Right atrium auricular region (tissue), 2 donors: ENCODE results near the gene PROX2. TPM values are rescaled to one million over a fixed set of nuclear protein-coding genes. Genes with fewer than 3 reads are reported as not detected.

Experiments
- DNase-seq: peaks from one replicate; pipeline ENCODE4 v3.0.0-alpha.2; 2019; ENCODE audit warnings: low spot score
- H3K27ac ChIP-seq, 2 donors: fragments of 200-600 bp; sonication (generic); 1 replicate in 1 of 2; 2 replicates in 1 of 2; pipeline ENCODE4 v1.5.1; 2016 to 2019
- H3K27me3 ChIP-seq, 2 donors: fragments of 200-600 bp; sonication (generic); one replicate each; pipeline versions ENCODE4 v1.5.1 to v1.6.0; 2017 to 2019
- H3K36me3 ChIP-seq: fragments of 200-600 bp; sonication (generic); one replicate; pipeline ENCODE4 v1.5.1; 2016
- H3K4me1 ChIP-seq, 2 donors: fragments of 200-600 bp; sonication (generic); one replicate each; pipeline versions ENCODE4 v1.5.1 to v1.6.0; 2017 to 2019
- H3K4me3 ChIP-seq, 2 donors: fragments of 200-600 bp; sonication (generic); 1 replicate in 1 of 2; 2 replicates in 1 of 2; pipeline ENCODE4 v1.5.1; 2017 to 2019; ENCODE audit warnings: mild to moderate bottlenecking in 1 of 2, moderate library complexity in 1 of 2
- H3K9me3 ChIP-seq, 2 donors: fragments of 200-600 bp; sonication (generic); one replicate each; pipeline ENCODE4 v1.5.1; 2019
- total RNA-seq, 2 donors: library from RNA; depleted of rRNA; stranded (reverse); fragments of >200 nt; gene quantifications; one replicate each; pipeline ENCODE4 v1.1.0, GENCODE V29; 2016
- TF ChIP-seq, protein P1 (sequence below), 2 donors: fragments of 200-600 bp; sonication (generic); IDR thresholded peaks; one replicate each; pipeline ENCODE4 v1.5.1; 2019; ENCODE audit warnings: antibody characterized with exemption in 2 of 2

The PROX2 gene
- total RNA-seq, 2 donors from 2014 or later = not detected

DNA sequence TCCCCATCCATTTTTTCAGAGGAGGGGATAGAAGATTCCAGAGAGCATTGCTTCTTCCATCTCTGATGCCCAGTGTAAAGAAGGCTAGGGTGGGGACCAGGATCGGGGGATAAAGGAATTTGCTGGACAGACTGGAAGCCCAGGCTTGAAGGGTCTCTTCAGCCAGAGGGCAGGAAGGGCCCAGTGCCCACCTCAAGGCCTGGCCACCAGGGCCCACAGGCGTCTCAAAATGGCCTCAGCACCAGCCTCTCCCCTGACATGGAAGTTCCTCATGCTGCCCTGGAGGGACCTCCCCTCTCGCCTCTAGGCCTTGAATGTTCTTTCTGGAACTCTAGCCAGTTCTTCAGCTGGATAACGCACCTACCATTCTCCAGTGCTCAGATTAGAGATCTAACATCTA is 44.3 kb upstream of the PROX2 start:
- H3K27ac ChIP-seq = no peak overlapping the region
- H3K4me1 ChIP-seq = peaks cover 0 to 45% of the 10 kb centered on the region in 2 donors
- H3K27me3 ChIP-seq = no peaks in the 10 kb centered on the region
- no peak overlapping the region for H3K4me3 ChIP-seq
- no peaks in the 10 kb centered on the region for H3K9me3 ChIP-seq
- no peak for DNase-seq
- TF ChIP-seq, protein P1, sequence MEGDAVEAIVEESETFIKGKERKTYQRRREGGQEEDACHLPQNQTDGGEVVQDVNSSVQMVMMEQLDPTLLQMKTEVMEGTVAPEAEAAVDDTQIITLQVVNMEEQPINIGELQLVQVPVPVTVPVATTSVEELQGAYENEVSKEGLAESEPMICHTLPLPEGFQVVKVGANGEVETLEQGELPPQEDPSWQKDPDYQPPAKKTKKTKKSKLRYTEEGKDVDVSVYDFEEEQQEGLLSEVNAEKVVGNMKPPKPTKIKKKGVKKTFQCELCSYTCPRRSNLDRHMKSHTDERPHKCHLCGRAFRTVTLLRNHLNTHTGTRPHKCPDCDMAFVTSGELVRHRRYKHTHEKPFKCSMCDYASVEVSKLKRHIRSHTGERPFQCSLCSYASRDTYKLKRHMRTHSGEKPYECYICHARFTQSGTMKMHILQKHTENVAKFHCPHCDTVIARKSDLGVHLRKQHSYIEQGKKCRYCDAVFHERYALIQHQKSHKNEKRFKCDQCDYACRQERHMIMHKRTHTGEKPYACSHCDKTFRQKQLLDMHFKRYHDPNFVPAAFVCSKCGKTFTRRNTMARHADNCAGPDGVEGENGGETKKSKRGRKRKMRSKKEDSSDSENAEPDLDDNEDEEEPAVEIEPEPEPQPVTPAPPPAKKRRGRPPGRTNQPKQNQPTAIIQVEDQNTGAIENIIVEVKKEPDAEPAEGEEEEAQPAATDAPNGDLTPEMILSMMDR (IDR thresholded peaks at IDR 0.05) = no peak
- H3K36me3 ChIP-seq = no peaks in the 10 kb centered on the region

DNA sequence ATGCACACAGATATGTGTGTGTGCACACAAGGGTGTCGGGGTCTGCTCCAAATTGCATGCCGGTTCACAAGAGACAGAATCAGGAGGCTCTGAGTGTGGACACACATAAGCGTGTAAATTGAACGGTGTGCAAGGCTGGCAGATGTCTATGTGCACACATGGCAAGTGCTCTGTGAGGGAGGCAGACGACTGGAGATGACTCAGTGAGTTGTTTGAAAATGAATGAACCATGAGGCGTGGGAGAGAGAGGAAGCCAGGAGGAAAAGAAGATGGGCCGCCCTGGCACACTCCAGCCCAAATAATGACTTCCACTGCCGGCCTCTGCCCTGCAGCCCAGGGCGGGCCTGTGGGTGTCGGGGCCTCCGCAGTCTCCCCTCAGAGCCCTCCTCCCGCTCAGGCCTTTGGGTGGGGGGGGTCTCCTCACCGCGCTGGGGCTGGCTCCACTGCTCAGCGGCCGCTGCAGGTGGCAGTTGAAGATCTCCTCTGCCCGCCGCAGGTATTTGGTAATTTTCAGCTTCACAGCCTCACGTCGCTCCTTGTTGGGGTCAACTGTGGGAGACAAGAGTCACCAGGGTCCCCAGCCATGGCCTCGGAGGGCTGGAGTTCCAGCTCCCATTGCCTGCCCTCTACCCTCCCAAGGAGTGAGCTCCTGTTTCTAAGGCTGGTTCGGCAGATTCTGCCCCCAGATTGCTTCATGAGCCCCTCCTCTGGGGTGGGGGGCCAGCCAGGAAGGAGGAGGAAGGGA is 43.6 kb upstream of the PROX2 start:
- Histone ChIP-seq H3K27ac (no peak overlapping the region), H3K4me3 (no peak overlapping the region), H3K9me3 (no peaks in the 10 kb centered on the region), H3K4me1 (peaks cover 0 to 45% of the 10 kb centered on the region in 2 donors), H3K36me3 (no peaks in the 10 kb centered on the region), H3K27me3 (no peaks in the 10 kb centered on the region)
- TF ChIP-seq, protein P1 (IDR thresholded peaks at IDR 0.05) = no peak
- DNase-seq = no peak

DNA sequence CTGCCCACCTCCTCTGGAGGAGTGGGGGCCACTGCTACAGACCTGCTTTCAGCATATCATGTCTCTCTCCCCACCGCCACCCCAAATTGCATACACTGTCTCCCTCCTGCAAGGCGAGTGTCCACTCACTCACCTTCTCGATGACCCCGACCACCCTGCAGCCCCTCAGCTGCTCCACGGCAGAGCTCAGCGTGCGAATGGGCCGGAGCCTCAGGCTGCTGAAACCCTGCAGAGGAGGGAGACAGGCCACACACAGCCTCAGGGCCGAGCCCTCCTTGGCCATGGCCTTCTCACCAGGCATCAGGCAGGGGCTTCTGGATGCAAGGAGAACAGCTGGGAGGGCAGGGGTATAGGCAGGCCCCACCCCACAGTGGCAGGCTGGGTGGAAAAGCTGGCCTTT is 42.4 kb upstream of the PROX2 start:
- Histone ChIP-seq H3K4me3 (no peak overlapping the region), H3K36me3 (no peaks in the 10 kb centered on the region), H3K4me1 (peaks cover 0 to 44% of the 10 kb centered on the region in 2 donors), H3K9me3 (no peaks in the 10 kb centered on the region), H3K27me3 (no peaks in the 10 kb centered on the region), H3K27ac (peak overlapping the region; percentile 71 to 83)
- TF ChIP-seq, protein P1 (IDR thresholded peaks at IDR 0.05) = no peak
- DNase-seq = no peak

DNA sequence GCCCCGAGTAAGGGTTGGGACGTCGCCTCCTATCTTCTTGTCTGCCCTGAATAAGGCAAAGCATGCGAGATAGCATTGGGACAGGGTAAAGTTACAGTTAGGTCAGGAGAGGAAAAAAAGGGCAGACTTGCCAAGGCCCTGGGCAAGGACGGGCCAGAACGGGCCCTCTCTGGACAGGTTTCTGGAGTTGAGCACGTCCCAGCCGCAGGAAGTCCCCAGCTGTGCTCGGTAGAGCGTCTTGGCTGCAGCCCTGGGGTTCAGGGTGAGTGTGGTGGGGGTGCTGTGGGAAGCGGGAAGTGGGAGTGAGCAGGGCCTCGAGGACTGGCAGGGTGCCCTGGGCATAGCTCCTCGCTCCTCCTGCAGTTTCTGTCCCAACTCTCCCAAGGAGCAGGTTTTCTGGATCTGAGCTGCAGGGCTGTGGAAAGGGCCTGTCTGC is 41.7 kb upstream of the PROX2 start:
- H3K36me3 ChIP-seq = no peaks in the 10 kb centered on the region
- TF ChIP-seq, protein P1 (IDR thresholded peaks at IDR 0.05) = no peak
- H3K27me3 ChIP-seq = no peaks in the 10 kb centered on the region
- H3K9me3 ChIP-seq = no peaks in the 10 kb centered on the region
- peak; percentile 76 for DNase-seq
- H3K4me1 ChIP-seq = peaks cover 0 to 39% of the 10 kb centered on the region in 2 donors
- peak overlapping the region; percentile 71 to 83 for H3K27ac ChIP-seq
- H3K4me3 ChIP-seq = no peak overlapping the region

DNA sequence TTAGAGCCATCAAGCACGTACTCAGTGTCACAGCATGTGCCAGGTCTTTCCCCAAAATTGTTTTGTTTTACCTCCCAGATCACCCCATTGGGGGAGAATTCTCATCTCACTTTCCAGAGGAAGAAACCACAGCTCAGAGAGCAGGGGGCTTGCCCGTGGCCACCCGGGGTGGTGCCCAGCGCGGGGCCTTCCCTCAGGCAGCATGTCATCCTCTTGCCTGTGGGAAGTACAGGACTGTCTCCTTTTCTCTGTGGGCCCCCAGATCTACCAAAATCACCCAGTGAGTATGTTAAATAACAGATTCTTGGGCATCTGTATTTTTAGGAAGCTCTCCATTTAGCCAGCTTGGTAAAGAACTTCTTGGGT is 41.2 kb upstream of the PROX2 start:
- Histone ChIP-seq H3K4me3 (no peak overlapping the region), H3K36me3 (no peaks in the 10 kb centered on the region), H3K27me3 (no peaks in the 10 kb centered on the region), H3K27ac (peak overlapping the region; percentile 71 to 83), H3K9me3 (no peaks in the 10 kb centered on the region), H3K4me1 (peaks cover 0 to 35% of the 10 kb centered on the region in 2 donors)
- TF ChIP-seq, protein P1 (IDR thresholded peaks at IDR 0.05) = no peak
- no peak for DNase-seq

DNA sequence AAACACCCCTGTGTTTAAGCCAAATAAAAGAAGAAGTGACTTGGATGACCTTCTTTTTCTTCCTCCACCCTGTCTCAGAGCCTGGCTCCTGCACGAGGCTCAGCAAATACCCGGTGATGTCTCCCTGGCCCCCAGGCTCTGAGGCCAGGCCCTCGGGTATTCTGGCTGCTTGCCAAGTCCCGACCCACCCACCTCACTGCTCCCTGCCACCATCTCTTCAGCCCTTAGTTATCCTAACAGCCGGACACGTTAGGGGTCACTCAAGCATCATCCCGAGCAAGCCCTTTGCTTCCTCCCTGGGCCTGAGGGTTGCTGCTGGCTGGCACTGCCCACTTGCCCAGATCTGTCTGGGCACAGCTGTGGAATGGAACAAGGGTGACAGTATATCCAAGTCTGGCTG is 39.9 kb upstream of the PROX2 start:
- no peaks in the 10 kb centered on the region for H3K36me3 ChIP-seq
- H3K27me3 ChIP-seq = no peaks in the 10 kb centered on the region
- DNase-seq = no peak
- H3K4me1 ChIP-seq = peaks cover 0 to 35% of the 10 kb centered on the region in 2 donors
- TF ChIP-seq, protein P1 (IDR thresholded peaks at IDR 0.05) = no peak
- H3K9me3 ChIP-seq = no peaks in the 10 kb centered on the region
- peak overlapping the region; percentile 23 to 71 for H3K27ac ChIP-seq
- H3K4me3 ChIP-seq = no peak overlapping the region
